Muscle layer of duodenum (tissue), 2 donors: ENCODE results near the gene MEI4.

Experiments
- H3K27ac ChIP-seq: one replicate; pipeline ENCODE4 v1.7.0; 2013; ENCODE audit warnings: mild to moderate bottlenecking, low read length
- H3K27me3 ChIP-seq: one replicate; pipeline ENCODE4 v1.7.0; 2013; ENCODE audit warnings: low read depth, mild to moderate bottlenecking, control low read depth, low read length
- H3K36me3 ChIP-seq, 2 donors: one replicate each; pipeline ENCODE4 v1.7.0; 2013; ENCODE audit warnings: low read length in 2 of 2, control low read depth in 1 of 2, mild to moderate bottlenecking in 1 of 2; ENCODE audit not compliant: insufficient read depth in 2 of 2, control insufficient read depth in 1 of 2
- H3K4me1 ChIP-seq, 2 donors: one replicate each; pipeline ENCODE4 v1.7.0; 2013; ENCODE audit warnings: low read length in 2 of 2, mild to moderate bottlenecking in 2 of 2, control low read depth in 1 of 2, moderate library complexity in 1 of 2; ENCODE audit not compliant: insufficient read depth in 2 of 2, control insufficient read depth in 1 of 2
- H3K4me3 ChIP-seq, 2 donors: one replicate each; pipeline ENCODE4 v1.7.0; 2013; ENCODE audit warnings: low read length in 2 of 2, low read depth in 1 of 2, mild to moderate bottlenecking in 1 of 2
- H3K9me3 ChIP-seq, 2 donors: one replicate each; pipeline ENCODE4 v1.7.0; 2013; ENCODE audit warnings: low read length in 2 of 2, control low read depth in 1 of 2, mild to moderate bottlenecking in 1 of 2; ENCODE audit not compliant: control insufficient read depth in 1 of 2
- donor health status: healthy.

Gene MEI4

DNA sequence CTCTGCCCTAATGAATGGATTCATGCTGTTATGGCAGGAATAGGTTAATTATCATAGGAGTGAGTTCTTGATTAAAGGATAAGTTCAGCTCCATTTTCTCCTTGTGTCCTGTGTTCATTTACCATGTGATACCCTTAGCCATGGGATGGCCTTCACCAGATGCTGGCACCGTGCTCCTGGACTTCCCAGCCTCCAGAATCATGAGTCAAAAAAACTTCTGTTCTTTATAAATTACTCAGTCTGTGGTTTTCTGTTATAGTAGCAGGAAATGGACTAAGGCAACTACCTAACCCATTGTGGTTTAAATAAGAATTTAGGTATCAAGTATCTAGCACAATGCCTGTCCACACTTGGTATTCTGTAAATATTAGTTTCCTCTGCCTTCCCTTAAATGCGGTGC lies 223.5 kb downstream of the MEI4 start:
- Histone ChIP-seq H3K4me1 (no peaks in the 10 kb centered on the region), H3K27me3 (no peaks in the 10 kb centered on the region), H3K9me3 (no peaks in the 10 kb centered on the region), H3K27ac (no peak overlapping the region), H3K36me3 (no peaks in the 10 kb centered on the region), H3K4me3 (no peak overlapping the region)

DNA sequence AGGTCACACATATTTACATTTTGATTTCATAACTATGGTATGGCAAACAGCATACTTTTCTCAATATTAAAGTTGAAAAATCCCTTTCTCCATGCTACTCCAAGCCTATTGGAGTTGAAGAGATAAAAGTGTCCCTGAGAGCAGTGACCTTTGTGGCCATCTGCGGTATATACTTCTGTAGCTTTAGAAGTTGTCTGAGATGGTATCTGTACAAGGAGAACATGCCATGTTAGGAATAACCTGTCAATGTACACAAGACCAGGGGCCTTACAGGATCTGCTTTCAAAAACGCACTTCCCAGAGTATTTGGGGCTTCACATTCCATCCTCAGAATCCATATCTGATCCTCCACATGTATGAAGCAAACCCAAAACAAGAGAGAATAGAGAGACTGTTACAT lies 226.7 kb downstream of the MEI4 start:
- H3K36me3 ChIP-seq: no peaks in the 10 kb centered on the region
- no peak overlapping the region for H3K4me3 ChIP-seq
- H3K27ac ChIP-seq: no peak overlapping the region
- H3K4me1 ChIP-seq: no peaks in the 10 kb centered on the region
- H3K9me3 ChIP-seq: no peaks in the 10 kb centered on the region
- no peaks in the 10 kb centered on the region for H3K27me3 ChIP-seq

DNA sequence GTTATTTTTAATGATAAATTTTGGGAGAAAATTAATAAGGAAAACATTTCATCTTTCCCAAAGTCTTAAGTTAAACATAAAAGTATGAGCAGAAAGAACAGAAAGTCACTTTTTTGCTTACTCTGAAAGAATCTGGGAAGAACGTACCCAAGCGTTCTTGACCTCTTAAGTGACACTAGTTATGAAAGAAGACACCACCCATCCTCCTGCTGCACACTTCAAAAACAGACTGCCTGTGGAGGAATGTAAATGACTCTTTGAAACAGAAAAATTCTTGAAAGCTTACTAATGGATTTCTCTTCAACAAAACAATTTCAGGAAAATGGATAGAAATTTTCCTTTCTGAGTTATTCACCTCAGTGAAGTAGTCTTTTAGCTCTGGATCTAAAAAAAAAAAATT lies 227.7 kb downstream of the MEI4 start:
- Histone ChIP-seq H3K4me1 (no peaks in the 10 kb centered on the region), H3K9me3 (no peaks in the 10 kb centered on the region), H3K27me3 (no peaks in the 10 kb centered on the region), H3K36me3 (no peaks in the 10 kb centered on the region), H3K4me3 (no peak overlapping the region), H3K27ac (no peak overlapping the region)

DNA sequence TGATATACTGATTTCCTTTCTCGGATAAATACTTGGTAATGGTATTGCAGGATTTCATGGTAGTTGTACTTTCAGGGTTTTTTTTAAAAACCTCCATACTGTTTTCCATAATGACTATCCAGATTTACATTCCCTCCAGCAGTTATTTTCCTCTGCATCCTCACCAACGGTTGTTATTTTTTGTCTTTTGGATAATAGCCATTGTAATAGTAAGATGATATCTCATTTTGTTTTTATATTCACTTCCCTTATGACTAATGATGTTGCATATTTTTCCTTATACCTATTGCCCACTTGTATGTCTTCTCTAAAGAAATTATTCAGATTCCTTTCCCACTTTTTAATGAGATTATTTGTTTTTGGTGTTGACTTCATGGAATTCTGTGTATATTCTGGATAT lies 231.0 kb downstream of the MEI4 start:
- H3K4me1 ChIP-seq: no peaks in the 10 kb centered on the region
- H3K36me3 ChIP-seq: no peaks in the 10 kb centered on the region
- no peaks in the 10 kb centered on the region for H3K27me3 ChIP-seq
- no peak overlapping the region for H3K4me3 ChIP-seq
- peaks cover 0 to 5% of the 10 kb centered on the region in 2 donors for H3K9me3 ChIP-seq
- no peak overlapping the region for H3K27ac ChIP-seq

DNA sequence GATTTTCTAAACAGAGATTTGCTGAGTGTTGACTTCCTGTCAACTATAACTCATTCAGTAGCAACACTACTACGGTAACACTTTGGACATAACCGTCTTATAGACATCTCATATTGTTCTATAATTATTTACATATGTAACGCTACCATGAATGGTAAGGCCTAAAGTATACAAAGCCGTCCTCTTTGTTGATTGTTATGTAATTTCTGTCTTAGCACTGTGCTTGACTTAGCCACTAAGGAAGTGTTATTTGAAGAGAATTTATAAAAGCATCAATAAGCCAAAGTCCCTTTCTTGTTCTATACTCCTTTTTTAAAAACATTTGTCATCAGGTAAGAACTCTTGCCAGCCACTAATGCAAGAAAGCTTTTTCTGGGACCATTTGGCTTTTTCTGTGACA lies 240.6 kb downstream of the MEI4 start:
- Histone ChIP-seq H3K27ac (no peak overlapping the region), H3K9me3 (peaks cover 4 to 26% of the 10 kb centered on the region in 2 donors), H3K27me3 (no peaks in the 10 kb centered on the region), H3K4me3 (no peak overlapping the region), H3K36me3 (no peaks in the 10 kb centered on the region), H3K4me1 (no peaks in the 10 kb centered on the region)

DNA sequence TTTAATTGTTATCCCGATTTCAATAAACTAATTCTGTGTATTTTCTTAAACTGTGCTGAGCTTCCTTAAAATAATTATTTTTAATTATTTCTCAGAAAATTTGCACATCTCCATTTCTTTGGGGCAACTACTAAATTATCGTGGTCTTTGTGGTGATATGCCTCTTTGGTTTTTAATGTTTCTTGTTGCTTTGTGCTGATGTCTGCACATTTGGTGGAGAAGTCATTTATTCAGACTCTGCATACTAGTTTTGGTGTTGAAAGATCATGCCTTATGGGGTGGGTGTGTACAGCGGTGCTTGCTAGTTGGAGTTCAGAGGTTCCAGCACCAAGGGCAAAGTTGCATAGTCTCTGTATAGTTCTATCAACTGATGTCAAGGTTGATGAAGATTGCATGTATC lies 253.2 kb downstream of the MEI4 start:
- H3K27me3 ChIP-seq: no peaks in the 10 kb centered on the region

DNA sequence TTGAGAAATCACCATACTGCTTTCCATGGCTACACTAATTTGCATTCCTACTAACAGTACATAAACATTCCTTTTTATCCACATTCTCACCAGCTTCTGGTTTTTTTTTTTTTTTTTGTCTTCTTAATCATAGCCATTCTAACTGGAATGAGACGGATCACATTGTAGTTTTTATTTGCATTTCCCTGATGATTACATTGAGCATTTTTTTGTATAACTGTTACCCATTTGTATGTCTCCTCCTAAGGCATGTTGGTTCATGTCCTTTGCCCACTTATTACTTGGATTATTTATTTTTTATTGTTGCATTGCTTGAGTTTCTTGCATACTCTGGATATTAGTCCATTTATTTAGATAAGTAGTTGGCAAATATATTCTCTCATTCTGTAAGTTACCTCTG lies 258.0 kb downstream of the MEI4 start:
- Histone ChIP-seq H3K4me1 (no peaks in the 10 kb centered on the region), H3K4me3 (no peak overlapping the region), H3K27ac (no peak overlapping the region), H3K27me3 (no peaks in the 10 kb centered on the region), H3K9me3 (peaks cover 0 to 12% of the 10 kb centered on the region in 2 donors), H3K36me3 (no peaks in the 10 kb centered on the region)

More for the DNA sequence above, 253.2 kb downstream of the MEI4 start:
- Histone ChIP-seq H3K27ac (no peak overlapping the region), H3K4me3 (no peak overlapping the region), H3K9me3 (peaks cover 0 to 16% of the 10 kb centered on the region in 2 donors), H3K4me1 (no peaks in the 10 kb centered on the region), H3K36me3 (no peaks in the 10 kb centered on the region)

DNA sequence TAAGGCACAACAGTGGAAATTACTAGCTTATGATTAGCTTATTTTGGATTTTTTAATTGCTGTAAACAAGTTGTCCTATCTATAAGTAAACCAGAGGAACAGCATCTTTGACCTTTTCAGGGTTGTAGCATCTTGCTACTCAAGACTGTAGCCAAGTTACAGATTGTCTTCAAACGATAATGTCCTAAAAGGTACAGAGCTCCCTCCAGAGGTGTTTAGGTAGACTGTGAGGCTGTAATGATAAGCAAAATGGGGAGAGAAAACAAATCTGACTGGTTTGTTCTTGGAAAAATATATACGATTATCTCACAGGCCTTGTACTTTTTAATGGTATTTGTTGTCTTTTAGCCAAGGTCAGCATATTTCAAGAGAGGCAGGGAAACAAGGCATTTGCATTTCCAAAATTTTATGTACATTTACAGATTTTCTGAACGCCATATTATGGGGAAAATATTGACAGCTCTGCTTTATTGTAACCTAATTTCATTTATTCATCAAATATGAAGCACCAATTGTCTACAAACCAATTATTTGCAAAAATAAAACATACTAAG lies 273.4 kb downstream of the MEI4 start:
- Histone ChIP-seq H3K27me3 (no peaks in the 10 kb centered on the region), H3K36me3 (no peaks in the 10 kb centered on the region), H3K9me3 (peaks cover 0 to 2% of the 10 kb centered on the region in 2 donors), H3K4me1 (no peaks in the 10 kb centered on the region), H3K4me3 (no peak overlapping the region), H3K27ac (no peak overlapping the region)

DNA sequence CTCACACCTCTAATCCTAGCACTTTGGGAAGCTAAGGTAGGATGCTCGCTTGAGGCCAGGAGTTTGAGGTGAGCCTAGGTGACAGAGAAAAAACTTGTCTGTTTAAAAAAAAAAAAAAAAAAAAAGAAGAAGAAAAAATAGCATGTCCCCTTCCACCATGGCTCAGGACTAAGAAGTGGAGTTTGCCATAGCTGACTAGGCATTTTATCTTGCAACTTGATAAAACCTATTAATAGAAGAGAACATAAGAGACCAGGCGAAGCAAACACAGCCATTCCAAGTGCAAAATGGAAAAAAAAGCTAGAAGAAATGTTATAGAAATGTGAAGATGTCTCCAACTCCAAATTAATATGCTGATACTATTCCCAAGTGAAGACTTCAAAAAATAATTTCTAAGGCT lies 277.5 kb downstream of the MEI4 start:
- H3K27me3 ChIP-seq: no peaks in the 10 kb centered on the region
- H3K36me3 ChIP-seq: no peaks in the 10 kb centered on the region
- no peaks in the 10 kb centered on the region for H3K4me1 ChIP-seq
- no peak overlapping the region for H3K4me3 ChIP-seq
- no peak overlapping the region for H3K27ac ChIP-seq
- H3K9me3 ChIP-seq: no peaks in the 10 kb centered on the region

DNA sequence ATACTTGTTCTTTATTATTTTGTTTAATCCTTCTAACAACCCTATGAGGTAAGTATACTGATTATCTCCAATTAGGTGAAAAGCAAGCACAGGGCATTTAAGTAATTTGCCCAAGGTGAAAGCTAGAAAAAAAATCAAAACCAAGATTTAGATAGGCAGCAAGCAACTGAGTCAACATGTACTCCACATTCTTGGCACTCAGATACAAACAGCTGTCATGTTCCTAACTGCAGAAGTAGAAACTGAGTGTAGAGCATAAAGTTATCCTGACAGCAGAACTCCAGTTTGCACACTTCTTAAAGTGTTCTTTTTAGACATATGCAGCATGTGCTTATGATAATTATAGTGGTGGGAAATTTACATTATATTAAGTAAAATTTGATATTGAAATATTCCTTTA lies 278.1 kb downstream of the MEI4 start:
- Histone ChIP-seq H3K9me3 (no peaks in the 10 kb centered on the region), H3K4me3 (no peak overlapping the region), H3K27me3 (no peaks in the 10 kb centered on the region), H3K4me1 (no peaks in the 10 kb centered on the region), H3K36me3 (no peaks in the 10 kb centered on the region), H3K27ac (no peak overlapping the region)

DNA sequence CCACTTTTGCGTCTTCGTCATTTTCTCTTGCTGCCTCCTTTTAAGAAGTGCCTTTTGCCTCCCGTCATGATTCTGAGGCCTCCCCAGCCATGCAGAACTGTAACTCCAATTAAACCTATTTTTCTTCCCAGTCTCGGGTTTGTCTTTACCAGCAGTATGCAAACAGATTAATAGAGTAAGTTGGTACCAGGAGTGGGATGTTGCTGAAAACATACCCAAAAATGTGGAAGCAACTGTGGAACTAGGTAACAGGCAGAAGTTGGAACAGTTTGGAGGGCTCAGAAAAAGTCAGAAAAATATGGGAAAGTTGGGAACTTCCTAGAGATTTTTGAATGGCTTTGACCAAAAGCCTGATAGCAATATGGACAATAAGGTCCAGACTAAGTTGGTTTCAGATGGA lies 309.2 kb downstream of the MEI4 start:
- Histone ChIP-seq H3K27me3 (no peaks in the 10 kb centered on the region), H3K4me3 (no peak overlapping the region), H3K9me3 (peaks cover 0 to 26% of the 10 kb centered on the region in 2 donors)

DNA sequence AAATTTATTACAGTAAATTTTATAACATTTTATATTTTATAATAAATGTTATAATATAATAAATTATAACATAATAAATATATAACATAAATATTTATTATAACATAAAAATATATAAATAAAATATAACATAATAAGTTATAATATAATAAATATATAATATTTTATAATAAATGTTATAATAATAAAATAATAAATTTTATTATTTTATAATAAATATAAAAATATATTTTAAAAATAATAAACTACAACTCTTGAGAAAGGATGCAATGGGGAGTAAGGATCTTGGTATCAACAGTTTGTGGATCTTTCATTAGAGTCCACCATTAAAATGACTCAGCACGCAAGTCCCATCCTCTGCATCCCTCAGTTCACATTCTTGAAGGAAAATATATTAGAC lies 312.6 kb downstream of the MEI4 start:
- Histone ChIP-seq H3K9me3 (peaks cover 0 to 24% of the 10 kb centered on the region in 2 donors), H3K27me3 (no peaks in the 10 kb centered on the region), H3K36me3 (no peaks in the 10 kb centered on the region)

More for the DNA sequence above, 309.2 kb downstream of the MEI4 start:
- Histone ChIP-seq H3K36me3 (no peaks in the 10 kb centered on the region), H3K4me1 (no peaks in the 10 kb centered on the region), H3K27ac (no peak overlapping the region)

More for the DNA sequence above, 312.6 kb downstream of the MEI4 start:
- no peaks in the 10 kb centered on the region for H3K4me1 ChIP-seq
- H3K27ac ChIP-seq: no peak overlapping the region
- no peak overlapping the region for H3K4me3 ChIP-seq
